Prostate gland (tissue), 2 donors: ENCODE results near the gene MYL2.

Experiments used
- POLR2AphosphoS5 ChIP-seq: sonication (generic); formaldehyde crosslinking; IDR thresholded peaks from one replicate; pipeline ENCODE4 v1.6.1; 2017; ENCODE audit warnings: antibody characterized with exemption
- TF ChIP-seq, protein P1 (sequence below), 4 experiments: fragments of 200-600 bp in 2 of 4; fragments of 450-650 bp in 2 of 4; sonication (generic) in 2 of 4; IDR thresholded peaks; 1 replicate in 3 of 4; 2 replicates in 1 of 4; pipeline ENCODE4 v1.5.1; 2016 to 2019; ENCODE audit warnings: antibody characterized with exemption in 4 of 4, mild to moderate bottlenecking in 2 of 4, moderate library complexity in 2 of 4

DNA sequence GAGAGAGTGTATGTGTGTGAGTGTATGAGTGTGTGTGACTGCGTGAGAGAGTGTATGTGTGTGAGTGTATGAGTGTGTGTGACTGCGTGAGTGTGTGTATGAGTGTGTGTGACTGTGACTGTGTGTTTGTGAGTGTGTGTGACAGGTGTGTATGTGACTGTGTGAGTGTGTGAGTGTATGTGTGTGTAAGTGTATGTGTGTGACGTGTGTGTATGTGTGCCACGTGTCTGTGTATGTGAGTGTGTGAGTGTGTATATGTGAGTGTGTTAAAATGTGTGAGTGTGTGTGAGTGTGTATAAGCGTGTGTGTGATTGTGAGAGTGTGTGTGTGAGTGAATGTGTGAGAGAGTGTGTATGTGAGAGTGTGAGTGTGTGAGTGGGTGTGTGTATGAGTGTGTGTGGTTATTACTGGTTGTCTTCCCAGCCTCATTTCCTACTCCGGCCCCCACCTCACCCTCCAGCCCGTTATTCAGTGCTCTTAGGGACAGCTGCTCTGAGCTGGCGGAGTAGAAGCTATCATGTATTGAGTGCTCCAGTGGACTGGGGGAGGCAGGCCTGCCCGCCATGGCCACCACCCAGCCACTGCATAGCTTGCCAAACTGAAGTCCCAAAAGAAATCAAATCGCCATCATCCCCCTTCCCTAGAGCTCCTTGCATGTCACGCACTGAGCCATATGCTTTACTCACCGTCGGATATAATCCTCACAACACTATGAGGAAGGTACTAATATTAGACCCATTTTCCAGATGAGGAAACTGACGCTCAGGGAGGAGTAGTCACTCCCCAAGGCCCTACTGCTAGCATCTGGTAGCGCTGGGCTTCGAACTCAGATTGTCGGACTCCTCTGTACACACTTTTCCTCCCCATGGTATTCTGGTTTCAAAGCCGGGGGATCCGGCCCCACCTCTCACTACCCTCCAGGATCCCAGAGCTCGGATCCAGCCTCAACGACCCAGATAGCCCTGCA lies 10.3 kb upstream of the MYL2 start:
- TF ChIP-seq, protein P1, sequence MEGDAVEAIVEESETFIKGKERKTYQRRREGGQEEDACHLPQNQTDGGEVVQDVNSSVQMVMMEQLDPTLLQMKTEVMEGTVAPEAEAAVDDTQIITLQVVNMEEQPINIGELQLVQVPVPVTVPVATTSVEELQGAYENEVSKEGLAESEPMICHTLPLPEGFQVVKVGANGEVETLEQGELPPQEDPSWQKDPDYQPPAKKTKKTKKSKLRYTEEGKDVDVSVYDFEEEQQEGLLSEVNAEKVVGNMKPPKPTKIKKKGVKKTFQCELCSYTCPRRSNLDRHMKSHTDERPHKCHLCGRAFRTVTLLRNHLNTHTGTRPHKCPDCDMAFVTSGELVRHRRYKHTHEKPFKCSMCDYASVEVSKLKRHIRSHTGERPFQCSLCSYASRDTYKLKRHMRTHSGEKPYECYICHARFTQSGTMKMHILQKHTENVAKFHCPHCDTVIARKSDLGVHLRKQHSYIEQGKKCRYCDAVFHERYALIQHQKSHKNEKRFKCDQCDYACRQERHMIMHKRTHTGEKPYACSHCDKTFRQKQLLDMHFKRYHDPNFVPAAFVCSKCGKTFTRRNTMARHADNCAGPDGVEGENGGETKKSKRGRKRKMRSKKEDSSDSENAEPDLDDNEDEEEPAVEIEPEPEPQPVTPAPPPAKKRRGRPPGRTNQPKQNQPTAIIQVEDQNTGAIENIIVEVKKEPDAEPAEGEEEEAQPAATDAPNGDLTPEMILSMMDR (IDR thresholded peaks at IDR 0.05), result no peak
- no peak for TF ChIP-seq POLR2AphosphoS5
